ENCODE results near the gene ZNF518B. TPM values are rescaled to one million over a fixed set of nuclear protein-coding genes. Genes with fewer than 3 reads are reported as not detected.

The ZNF518B gene, protein sequence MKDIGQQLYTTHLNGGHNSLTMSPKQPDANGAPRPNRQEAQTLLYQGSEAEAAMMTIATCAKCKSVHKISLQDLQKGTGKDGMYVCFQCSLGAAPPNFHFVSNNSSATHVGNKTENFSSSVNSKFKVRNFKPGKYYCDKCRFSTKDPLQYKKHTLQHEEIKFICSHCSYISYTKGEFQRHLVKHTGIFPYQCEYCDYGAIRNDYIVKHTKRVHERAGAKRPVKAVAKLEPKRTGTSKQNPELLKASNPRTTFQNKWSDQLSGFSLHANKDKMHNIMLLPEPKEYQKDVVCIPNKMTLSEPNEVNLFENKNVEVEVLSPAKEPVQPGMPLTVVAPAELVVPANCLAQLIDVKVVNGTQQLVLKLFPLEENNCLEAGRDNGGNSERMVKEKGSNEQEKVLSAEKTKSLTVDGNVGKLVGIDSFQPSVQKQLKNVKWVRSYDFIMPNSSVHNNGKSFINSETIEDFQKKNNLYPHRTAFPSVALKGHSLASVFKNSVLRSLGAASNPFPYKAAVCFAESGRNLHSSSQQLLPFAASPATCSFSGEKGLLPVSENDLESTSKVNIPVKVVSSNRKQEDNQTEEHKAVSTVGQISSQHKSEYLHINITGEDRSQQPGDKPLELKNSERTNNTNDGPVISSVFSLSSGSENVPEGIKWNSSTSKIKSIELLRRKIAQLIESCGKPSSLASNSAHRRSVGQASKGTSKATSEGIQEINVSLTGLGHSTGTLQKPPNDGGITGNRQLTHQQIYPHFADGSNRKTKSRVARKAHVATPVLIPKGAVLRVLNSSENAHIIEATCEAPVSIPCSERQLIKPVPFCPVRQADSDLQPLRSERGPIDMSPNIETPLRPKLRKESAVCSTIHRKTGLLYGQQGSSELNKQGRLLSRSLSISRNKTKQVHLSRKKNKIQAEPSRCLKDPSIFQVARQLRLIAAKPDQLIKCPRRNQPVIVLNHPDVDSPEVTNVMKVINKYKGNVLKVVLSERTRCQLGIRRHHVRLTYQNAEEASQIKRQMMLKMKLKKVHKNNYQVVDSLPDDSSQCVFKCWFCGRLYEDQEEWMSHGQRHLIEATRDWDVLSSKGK
- polyA plus RNA-seq (2012; ENCODE audit: missing spikeins): 7.4 TPM

DNA sequence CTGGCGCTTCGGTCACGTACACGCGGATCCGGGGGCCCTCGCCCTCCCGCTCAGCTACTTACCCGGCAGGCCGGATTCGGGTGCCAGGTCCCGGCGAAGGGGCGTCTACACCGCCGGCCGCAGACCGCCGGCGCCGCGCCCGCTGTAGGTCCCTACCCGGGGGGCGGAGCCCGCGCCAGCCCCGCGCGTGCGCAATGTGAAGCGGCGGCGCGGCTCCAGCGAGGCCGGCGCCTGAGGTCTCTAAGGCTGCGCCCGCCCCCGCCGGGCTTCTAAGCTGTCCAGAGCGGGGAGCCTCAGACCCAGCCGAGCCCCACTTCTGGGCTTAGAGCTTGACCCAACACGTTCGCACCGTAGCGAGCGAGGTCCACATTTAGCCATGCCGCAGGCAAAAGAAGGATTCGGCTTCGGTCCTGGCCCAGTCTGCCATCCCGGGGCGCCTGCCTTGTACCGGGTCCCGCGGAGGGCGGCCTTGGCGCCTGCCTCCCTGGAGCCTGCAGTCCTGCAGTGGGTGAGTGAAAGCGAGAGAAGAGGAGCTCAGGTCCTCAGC lies at the start of gene ZNF518B:
TSS of gene ZNF518B (minus strand) at position 172 of the 547 bp plus-strand sequence. CDS start 11,098 bp downstream, outside the sequence.
- peak; percentile 66 for DNase-seq (ENCODE audit: insufficient read length)
- peak; percentile 62 for FAIRE-seq
- TF ChIP-seq TAF1 (IDR thresholded peaks at IDR 0.05; ENCODE audit: borderline replicate concordance, low read depth, low read length) (no peak), POLR2AphosphoS5 (IDR thresholded peaks at IDR 0.05; ENCODE audit: low read depth, low read length) (no peak), POLR2A (IDR thresholded peaks at IDR 0.05; ENCODE audit: low read depth, low read length) (no peak)

DNA sequence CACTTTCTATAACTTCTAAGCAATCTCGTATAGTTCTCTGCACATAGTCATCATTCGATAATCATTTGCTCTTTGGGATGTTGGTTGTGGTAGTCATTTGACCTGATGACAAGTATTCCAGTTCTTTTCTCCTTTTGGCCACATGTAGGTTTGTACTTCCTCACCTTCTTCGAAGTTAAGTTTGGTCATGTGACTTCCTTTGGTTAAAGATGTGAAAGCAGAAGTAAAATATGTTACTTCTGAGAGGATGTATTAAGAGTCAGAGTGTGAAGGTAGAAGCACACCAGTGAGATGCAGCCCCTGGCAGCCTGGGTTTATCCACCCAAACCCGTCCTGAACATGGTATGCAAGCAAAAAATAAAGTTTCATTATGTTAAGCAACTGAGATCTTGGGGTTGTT lies 48.9 kb upstream of the ZNF518B start:
- no peak for TF ChIP-seq POLR2A (IDR thresholded peaks at IDR 0.05; ENCODE audit: low read depth, low read length)
- no peak for TF ChIP-seq POLR2AphosphoS5 (IDR thresholded peaks at IDR 0.05; ENCODE audit: low read depth, low read length)
- no peak for TF ChIP-seq TAF1 (IDR thresholded peaks at IDR 0.05; ENCODE audit: borderline replicate concordance, low read depth, low read length)
- no peak for DNase-seq (ENCODE audit: insufficient read length)
- FAIRE-seq: no peak

DNA sequence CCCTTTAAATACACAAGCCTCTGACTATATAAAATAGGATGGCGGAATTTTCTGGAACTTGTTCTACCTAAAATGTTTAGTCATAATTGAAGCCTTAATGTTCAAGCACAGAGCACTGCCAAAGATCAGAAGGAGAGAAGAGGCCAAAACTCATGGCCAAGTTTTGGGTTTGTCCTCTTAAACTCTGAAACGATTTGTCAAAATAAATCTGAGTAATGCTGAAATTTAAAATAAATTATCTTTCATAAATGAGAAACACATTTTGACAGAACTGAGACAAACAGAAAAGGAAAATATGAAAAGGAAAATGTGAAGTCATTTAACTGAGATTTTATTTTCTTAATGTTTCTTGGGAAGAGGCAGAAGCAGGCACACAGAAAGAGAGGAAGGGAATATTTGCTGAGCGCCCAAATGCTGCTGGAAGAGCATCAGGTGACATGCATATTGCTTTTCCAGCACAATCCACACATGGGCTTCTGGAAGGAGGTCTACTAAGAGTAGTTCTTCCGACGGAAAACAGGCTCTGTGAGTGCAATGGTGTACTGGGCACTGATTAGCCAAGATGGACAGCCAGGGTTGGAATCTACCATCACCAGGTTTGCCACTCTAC lies 47.4 kb upstream of the ZNF518B start:
- FAIRE-seq: no peak
- DNase-seq (ENCODE audit: insufficient read length): no peak
- TF ChIP-seq TAF1 (IDR thresholded peaks at IDR 0.05; ENCODE audit: borderline replicate concordance, low read depth, low read length): no peak
- no peak for TF ChIP-seq POLR2A (IDR thresholded peaks at IDR 0.05; ENCODE audit: low read depth, low read length)
- no peak for TF ChIP-seq POLR2AphosphoS5 (IDR thresholded peaks at IDR 0.05; ENCODE audit: low read depth, low read length)

DNA sequence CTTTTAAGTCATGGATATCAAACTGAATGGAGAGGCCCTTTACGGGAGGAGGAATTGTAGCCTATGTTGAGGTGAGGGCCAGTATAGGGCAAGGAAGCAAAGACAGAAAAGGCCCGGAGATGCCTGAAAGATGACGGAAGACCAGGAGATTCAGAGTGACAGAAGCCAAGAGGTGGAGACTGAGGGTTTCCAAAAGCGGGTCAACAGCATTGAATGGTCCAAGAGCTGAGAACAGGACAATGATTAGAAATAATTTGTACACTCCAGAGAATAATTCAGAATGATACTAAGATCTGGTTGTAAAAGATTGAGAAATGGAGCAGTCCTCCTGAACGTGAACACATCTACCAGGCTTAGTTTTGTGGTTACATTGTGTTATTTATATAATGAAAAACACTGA lies 45.5 kb upstream of the ZNF518B start:
- TF ChIP-seq POLR2A (IDR thresholded peaks at IDR 0.05; ENCODE audit: low read depth, low read length) (no peak), POLR2AphosphoS5 (IDR thresholded peaks at IDR 0.05; ENCODE audit: low read depth, low read length) (no peak), TAF1 (IDR thresholded peaks at IDR 0.05; ENCODE audit: borderline replicate concordance, low read depth, low read length) (no peak)
- FAIRE-seq (no peak), DNase-seq (ENCODE audit: insufficient read length) (no peak)

DNA sequence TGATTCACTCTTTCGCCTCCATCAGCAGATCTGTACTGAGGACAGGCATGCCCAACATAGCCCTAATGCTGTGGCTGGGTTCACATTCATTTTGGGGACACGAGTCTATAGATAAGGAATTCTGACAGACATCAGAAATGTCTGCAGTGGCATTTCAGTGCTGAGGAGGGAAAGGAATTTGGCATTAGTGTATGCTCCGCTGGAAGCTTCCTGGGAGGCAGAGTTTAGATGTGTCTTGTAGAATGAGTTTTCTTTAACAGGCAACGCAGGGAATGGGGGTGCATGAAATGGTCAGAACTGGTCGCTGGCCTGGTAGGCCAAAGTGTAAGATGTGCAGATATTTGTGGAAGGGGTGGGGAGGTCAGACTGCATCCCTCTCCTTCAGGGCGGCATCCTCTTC lies 43.5 kb upstream of the ZNF518B start:
- DNase-seq (ENCODE audit: insufficient read length) (no peak), FAIRE-seq (no peak)
- no peak for TF ChIP-seq POLR2A (IDR thresholded peaks at IDR 0.05; ENCODE audit: low read depth, low read length)
- no peak for TF ChIP-seq TAF1 (IDR thresholded peaks at IDR 0.05; ENCODE audit: borderline replicate concordance, low read depth, low read length)
- TF ChIP-seq POLR2AphosphoS5 (IDR thresholded peaks at IDR 0.05; ENCODE audit: low read depth, low read length): no peak

DNA sequence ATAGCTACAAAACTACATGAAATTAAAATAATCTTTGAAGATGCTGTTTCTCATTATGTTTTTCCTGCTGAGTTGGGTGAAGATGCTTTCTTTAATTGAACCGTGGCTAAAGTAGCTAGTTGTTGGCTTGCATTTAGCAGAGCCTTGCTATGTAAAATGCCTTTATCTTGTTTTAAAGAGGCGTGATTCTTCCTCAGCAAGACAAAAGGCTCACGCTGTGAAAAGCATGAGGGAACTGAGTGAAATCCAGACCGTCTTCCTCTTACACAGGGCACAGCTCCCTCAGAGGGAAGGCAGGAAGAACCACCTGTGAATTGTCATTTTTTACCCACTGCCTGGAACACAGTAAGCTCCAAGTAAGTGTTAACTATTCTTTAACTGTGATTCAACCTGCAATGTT lies 39.0 kb upstream of the ZNF518B start:
- FAIRE-seq (no peak), DNase-seq (ENCODE audit: insufficient read length) (no peak)
- TF ChIP-seq TAF1 (IDR thresholded peaks at IDR 0.05; ENCODE audit: borderline replicate concordance, low read depth, low read length) (no peak), POLR2AphosphoS5 (IDR thresholded peaks at IDR 0.05; ENCODE audit: low read depth, low read length) (no peak), POLR2A (IDR thresholded peaks at IDR 0.05; ENCODE audit: low read depth, low read length) (no peak)

DNA sequence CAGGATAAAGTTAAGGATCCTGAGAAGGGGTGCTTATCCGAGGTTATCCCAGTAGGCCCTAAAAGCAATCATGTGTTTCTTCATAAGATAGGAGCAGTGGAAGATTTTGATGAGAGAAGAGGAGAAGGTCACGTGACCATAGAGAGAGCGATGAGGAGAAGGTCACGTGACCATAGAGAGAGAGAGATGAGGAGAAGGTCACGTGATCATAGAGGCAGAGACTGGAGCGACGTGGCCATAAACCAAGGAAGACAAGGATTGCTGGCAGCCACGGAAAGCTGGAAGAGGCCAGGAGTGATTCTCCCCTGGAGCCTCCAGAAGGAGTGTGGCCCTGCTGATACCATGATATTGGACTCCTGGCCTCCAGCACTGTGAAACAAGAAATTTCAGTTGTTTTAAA lies 38.4 kb upstream of the ZNF518B start:
- no peak for TF ChIP-seq TAF1 (IDR thresholded peaks at IDR 0.05; ENCODE audit: borderline replicate concordance, low read depth, low read length)
- TF ChIP-seq POLR2AphosphoS5 (IDR thresholded peaks at IDR 0.05; ENCODE audit: low read depth, low read length): no peak
- TF ChIP-seq POLR2A (IDR thresholded peaks at IDR 0.05; ENCODE audit: low read depth, low read length): no peak
- FAIRE-seq (no peak), DNase-seq (ENCODE audit: insufficient read length) (no peak)

DNA sequence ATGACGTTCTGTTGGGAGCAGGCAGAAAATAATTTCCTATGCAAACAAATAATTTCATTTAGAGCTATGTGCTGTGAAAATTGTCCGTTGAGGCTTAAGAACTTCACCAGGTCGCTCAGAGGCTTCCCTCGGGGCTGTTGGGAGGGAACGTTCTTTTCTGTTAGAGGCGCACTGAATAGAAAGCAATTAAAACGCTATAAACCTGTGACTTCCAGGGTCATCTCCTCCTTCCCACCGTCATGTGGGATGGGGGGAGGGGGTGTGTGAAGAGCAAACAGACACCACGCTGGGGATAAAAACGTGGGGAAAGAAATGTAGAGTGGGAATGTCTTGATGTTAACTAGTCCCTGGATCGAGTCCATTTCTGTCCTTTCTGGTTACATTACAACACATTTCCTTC lies 35.2 kb upstream of the ZNF518B start:
- FAIRE-seq (no peak), DNase-seq (ENCODE audit: insufficient read length) (no peak)
- TF ChIP-seq TAF1 (IDR thresholded peaks at IDR 0.05; ENCODE audit: borderline replicate concordance, low read depth, low read length) (no peak), POLR2A (IDR thresholded peaks at IDR 0.05; ENCODE audit: low read depth, low read length) (no peak), POLR2AphosphoS5 (IDR thresholded peaks at IDR 0.05; ENCODE audit: low read depth, low read length) (no peak)

DNA sequence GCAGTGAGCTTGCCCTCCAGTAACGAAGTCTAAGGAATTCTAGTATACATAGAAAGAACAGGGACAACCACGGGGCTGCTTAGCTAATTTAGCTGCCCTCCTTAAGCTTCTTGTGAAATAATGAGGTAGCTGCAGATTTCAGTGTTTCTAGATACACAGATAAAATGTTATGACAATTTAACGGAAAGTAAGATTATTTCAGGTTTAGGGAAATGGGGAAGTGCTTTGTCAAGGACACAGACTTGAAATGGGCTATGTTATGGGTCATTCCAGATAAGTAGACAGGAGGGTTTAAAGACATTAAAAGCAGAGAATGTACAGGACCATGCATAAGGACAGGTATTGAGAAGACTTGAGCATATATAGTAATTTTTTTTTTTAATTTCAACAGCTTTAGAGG lies 34.2 kb upstream of the ZNF518B start:
- no peak for TF ChIP-seq TAF1 (IDR thresholded peaks at IDR 0.05; ENCODE audit: borderline replicate concordance, low read depth, low read length)
- no peak for TF ChIP-seq POLR2A (IDR thresholded peaks at IDR 0.05; ENCODE audit: low read depth, low read length)
- TF ChIP-seq POLR2AphosphoS5 (IDR thresholded peaks at IDR 0.05; ENCODE audit: low read depth, low read length): no peak
- FAIRE-seq (no peak), DNase-seq (ENCODE audit: insufficient read length) (no peak)

DNA sequence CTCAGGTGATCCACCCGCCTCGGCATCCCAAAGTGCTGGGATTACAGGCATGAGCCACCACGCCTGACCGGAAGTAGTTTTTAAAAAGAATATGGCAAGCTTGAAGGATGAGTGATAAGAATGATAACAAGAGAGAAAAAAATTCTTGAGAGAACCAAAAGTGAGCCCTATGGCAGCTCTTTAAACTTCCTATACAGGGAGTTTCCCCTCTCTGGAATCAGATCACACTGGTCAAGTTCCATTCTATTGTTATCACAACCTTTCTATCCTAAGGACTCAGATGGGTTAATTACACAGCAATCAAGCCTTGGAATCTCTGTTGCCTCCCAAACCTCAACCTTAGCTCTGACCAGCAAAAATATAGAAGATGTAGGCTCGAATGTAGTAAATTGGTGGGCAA lies 33.8 kb upstream of the ZNF518B start:
- TF ChIP-seq POLR2AphosphoS5 (IDR thresholded peaks at IDR 0.05; ENCODE audit: low read depth, low read length): no peak
- no peak for TF ChIP-seq TAF1 (IDR thresholded peaks at IDR 0.05; ENCODE audit: borderline replicate concordance, low read depth, low read length)
- TF ChIP-seq POLR2A (IDR thresholded peaks at IDR 0.05; ENCODE audit: low read depth, low read length): no peak
- DNase-seq (ENCODE audit: insufficient read length) (no peak), FAIRE-seq (no peak)
